Measurements from ENCODE around the gene PDZD7.

Gene PDZD7

DNA sequence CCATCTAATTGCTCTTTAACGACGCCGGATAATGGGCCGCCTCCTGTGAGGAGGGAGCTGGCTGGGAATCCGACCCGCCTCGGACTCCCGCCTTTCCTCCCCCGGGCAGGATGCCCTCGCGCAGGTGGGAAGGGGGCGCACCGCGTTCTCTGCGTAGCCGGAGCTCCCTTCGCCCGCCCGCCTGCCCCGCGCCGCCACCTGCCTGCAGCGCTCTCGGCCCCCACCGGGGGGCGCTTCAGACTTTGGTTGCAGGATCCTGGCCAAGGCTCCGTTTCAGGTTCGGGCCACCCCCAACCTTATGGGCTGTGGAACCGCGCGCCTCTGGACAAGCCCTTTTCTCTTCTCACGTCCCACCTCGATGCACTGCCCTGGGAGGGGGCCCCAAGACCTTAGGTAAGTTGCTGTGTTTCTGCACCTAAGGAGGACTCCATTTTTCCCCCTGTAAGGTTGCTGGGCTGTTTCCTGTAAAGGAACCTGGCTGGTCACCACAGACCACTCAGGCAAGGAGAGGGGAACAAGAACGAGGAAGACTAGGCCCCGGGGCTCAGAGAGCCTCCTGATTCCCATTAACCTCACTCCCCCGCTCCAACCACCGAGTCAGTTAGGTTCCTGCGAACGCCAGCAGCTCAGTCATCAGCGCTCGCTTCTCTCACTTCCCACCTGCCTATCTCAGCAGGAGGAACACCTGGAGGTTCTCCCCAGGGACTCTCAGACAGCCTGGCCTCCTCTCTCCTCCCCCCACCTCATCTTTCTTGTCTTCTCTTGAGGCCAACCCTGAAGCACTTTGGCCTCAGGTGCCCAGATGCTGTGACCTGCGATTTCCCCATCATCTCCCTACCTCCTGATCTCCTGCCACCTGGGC lies 19.5 kb upstream of the PDZD7 start (continued):
- TF ChIP-seq, protein P1, sequence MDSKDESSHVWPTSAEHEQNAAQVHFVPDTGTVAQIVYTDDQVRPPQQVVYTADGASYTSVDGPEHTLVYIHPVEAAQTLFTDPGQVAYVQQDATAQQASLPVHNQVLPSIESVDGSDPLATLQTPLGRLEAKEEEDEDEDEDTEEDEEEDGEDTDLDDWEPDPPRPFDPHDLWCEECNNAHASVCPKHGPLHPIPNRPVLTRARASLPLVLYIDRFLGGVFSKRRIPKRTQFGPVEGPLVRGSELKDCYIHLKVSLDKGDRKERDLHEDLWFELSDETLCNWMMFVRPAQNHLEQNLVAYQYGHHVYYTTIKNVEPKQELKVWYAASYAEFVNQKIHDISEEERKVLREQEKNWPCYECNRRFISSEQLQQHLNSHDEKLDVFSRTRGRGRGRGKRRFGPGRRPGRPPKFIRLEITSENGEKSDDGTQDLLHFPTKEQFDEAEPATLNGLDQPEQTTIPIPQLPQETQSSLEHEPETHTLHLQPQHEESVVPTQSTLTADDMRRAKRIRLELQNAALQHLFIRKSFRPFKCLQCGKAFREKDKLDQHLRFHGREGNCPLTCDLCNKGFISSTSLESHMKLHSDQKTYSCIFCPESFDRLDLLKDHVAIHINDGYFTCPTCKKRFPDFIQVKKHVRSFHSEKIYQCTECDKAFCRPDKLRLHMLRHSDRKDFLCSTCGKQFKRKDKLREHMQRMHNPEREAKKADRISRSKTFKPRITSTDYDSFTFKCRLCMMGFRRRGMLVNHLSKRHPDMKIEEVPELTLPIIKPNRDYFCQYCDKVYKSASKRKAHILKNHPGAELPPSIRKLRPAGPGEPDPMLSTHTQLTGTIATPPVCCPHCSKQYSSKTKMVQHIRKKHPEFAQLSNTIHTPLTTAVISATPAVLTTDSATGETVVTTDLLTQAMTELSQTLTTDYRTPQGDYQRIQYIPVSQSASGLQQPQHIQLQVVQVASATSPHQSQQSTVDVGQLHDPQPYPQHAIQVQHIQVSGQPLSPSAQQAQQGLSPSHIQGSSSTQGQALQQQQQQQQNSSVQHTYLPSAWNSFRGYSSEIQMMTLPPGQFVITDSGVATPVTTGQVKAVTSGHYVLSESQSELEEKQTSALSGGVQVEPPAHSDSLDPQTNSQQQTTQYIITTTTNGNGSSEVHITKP (tag by site-specific recombination; IDR thresholded peaks at IDR 0.05) = peak; percentile 75
- no peak for TF ChIP-seq SCRT2 (tag by site-specific recombination; IDR thresholded peaks at IDR 0.05)
- TF ChIP-seq, protein P2, sequence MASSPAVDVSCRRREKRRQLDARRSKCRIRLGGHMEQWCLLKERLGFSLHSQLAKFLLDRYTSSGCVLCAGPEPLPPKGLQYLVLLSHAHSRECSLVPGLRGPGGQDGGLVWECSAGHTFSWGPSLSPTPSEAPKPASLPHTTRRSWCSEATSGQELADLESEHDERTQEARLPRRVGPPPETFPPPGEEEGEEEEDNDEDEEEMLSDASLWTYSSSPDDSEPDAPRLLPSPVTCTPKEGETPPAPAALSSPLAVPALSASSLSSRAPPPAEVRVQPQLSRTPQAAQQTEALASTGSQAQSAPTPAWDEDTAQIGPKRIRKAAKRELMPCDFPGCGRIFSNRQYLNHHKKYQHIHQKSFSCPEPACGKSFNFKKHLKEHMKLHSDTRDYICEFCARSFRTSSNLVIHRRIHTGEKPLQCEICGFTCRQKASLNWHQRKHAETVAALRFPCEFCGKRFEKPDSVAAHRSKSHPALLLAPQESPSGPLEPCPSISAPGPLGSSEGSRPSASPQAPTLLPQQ (tag by site-specific recombination; IDR thresholded peaks at IDR 0.05) = 0 out of 2 replicates have a peak, but pooled peaks have one; percentile 46
- no peak for TF ChIP-seq ZBTB20 (tag by site-specific recombination; IDR thresholded peaks at IDR 0.05)
- no peak for TF ChIP-seq SALL2 (tag by site-specific recombination; IDR thresholded peaks at IDR 0.05; ENCODE audit: borderline replicate concordance)
- peak; percentile 79 for TF ChIP-seq SP2 (tag by site-specific recombination; IDR thresholded peaks at IDR 0.05)
- peak; percentile 95 for TF ChIP-seq GLIS1 (tag by site-specific recombination; IDR thresholded peaks at IDR 0.05)
- TF ChIP-seq YY2 (tag by site-specific recombination; IDR thresholded peaks at IDR 0.05) = no peak
- TF ChIP-seq BCL11B (tag by site-specific recombination; IDR thresholded peaks at IDR 0.05; ENCODE audit: low read depth) = 0 out of 2 replicates have a peak, but pooled peaks have one; percentile 14
- TF ChIP-seq, protein P3, sequence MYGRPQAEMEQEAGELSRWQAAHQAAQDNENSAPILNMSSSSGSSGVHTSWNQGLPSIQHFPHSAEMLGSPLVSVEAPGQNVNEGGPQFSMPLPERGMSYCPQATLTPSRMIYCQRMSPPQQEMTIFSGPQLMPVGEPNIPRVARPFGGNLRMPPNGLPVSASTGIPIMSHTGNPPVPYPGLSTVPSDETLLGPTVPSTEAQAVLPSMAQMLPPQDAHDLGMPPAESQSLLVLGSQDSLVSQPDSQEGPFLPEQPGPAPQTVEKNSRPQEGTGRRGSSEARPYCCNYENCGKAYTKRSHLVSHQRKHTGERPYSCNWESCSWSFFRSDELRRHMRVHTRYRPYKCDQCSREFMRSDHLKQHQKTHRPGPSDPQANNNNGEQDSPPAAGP (tag by site-specific recombination; IDR thresholded peaks at IDR 0.05) = 0 out of 2 replicates have a peak, but pooled peaks have one; percentile 63
- peak; percentile 64; the same call in 1 of the 2 replicates for TF ChIP-seq ZEB2 (tag by site-specific recombination; IDR thresholded peaks at IDR 0.05)
- TF ChIP-seq, protein P4, sequence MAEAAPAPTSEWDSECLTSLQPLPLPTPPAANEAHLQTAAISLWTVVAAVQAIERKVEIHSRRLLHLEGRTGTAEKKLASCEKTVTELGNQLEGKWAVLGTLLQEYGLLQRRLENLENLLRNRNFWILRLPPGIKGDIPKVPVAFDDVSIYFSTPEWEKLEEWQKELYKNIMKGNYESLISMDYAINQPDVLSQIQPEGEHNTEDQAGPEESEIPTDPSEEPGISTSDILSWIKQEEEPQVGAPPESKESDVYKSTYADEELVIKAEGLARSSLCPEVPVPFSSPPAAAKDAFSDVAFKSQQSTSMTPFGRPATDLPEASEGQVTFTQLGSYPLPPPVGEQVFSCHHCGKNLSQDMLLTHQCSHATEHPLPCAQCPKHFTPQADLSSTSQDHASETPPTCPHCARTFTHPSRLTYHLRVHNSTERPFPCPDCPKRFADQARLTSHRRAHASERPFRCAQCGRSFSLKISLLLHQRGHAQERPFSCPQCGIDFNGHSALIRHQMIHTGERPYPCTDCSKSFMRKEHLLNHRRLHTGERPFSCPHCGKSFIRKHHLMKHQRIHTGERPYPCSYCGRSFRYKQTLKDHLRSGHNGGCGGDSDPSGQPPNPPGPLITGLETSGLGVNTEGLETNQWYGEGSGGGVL (tag by site-specific recombination; IDR thresholded peaks at IDR 0.05) = peak; percentile 73
- TF ChIP-seq ZNF548 (tag by site-specific recombination; IDR thresholded peaks at IDR 0.05) = no peak
- TF ChIP-seq ZNF624 (tag by site-specific recombination; IDR thresholded peaks at IDR 0.05) = no peak
- no peak for TF ChIP-seq ZNF10 (tag by site-specific recombination; IDR thresholded peaks at IDR 0.05)
- TF ChIP-seq, protein P5, sequence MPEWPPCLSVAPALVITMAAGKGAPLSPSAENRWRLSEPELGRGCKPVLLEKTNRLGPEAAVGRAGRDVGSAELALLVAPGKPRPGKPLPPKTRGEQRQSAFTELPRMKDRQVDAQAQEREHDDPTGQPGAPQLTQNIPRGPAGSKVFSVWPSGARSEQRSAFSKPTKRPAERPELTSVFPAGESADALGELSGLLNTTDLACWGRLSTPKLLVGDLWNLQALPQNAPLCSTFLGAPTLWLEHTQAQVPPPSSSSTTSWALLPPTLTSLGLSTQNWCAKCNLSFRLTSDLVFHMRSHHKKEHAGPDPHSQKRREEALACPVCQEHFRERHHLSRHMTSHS (tag by site-specific recombination; IDR thresholded peaks at IDR 0.05) = no peak
- peak; percentile 72 for TF ChIP-seq ZFHX2 (tag by site-specific recombination; conservative IDR thresholded peaks at IDR 0.05)
- no peak for TF ChIP-seq ZNF521 (tag by site-specific recombination; IDR thresholded peaks at IDR 0.05)
- no peak for TF ChIP-seq ZNF155 (tag by site-specific recombination; IDR thresholded peaks at IDR 0.05)
- peak; percentile 30 for TF ChIP-seq SP3 (tag by site-specific recombination; IDR thresholded peaks at IDR 0.05)
- 0 out of 2 replicates have a peak, but pooled peaks have one; percentile 43 for TF ChIP-seq ZSCAN30 (tag by site-specific recombination; IDR thresholded peaks at IDR 0.05)
- peak; percentile 30 for TF ChIP-seq ZBTB17 (tag by site-specific recombination; IDR thresholded peaks at IDR 0.05)
- peak; percentile 56; the same call in 1 of the 2 replicates for TF ChIP-seq IKZF3 (tag by site-specific recombination; IDR thresholded peaks at IDR 0.05)
- TF ChIP-seq, protein P6, sequence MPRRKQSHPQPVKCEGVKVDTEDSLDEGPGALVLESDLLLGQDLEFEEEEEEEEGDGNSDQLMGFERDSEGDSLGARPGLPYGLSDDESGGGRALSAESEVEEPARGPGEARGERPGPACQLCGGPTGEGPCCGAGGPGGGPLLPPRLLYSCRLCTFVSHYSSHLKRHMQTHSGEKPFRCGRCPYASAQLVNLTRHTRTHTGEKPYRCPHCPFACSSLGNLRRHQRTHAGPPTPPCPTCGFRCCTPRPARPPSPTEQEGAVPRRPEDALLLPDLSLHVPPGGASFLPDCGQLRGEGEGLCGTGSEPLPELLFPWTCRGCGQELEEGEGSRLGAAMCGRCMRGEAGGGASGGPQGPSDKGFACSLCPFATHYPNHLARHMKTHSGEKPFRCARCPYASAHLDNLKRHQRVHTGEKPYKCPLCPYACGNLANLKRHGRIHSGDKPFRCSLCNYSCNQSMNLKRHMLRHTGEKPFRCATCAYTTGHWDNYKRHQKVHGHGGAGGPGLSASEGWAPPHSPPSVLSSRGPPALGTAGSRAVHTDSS (tag by site-specific recombination; IDR thresholded peaks at IDR 0.05) = 0 out of 2 replicates have a peak, but pooled peaks have one; percentile 6
- TF ChIP-seq KLF1 (tag by site-specific recombination; IDR thresholded peaks at IDR 0.05) = 0 out of 2 replicates have a peak, but pooled peaks have one; percentile 21
- peak; percentile 43; the same call in 1 of the 2 replicates for TF ChIP-seq KLF10 (tag by site-specific recombination; IDR thresholded peaks at IDR 0.05)
- TF ChIP-seq ZNF660 (tag by site-specific recombination; IDR thresholded peaks at IDR 0.05) = peak; percentile 62; the same call in 1 of the 2 replicates
